Parathyroid adenoma (tissue), 2 donors: ENCODE results near the gene COLEC12.

Source experiments
- H2AFZ ChIP-seq: fragments of 300-600 bp; sonication (generic); one replicate; pipeline ENCODE4 v1.7.0; 2017; ENCODE audit warnings: antibody characterized with exemption, mild to moderate bottlenecking
- H3K27ac ChIP-seq: fragments of 300-600 bp; sonication (generic); one replicate; pipeline ENCODE4 v1.7.0; 2017
- H3K27me3 ChIP-seq: fragments of 300-600 bp; sonication (generic); one replicate; pipeline ENCODE4 v1.7.0; 2017; ENCODE audit warnings: low read length; ENCODE audit not compliant: control insufficient read depth, insufficient read depth
- H3K36me3 ChIP-seq: fragments of 300-600 bp; sonication (generic); one replicate; pipeline ENCODE4 v1.7.0; 2017; ENCODE audit warnings: low read length; ENCODE audit not compliant: control insufficient read depth, insufficient read depth
- H3K4me1 ChIP-seq: fragments of 300-600 bp; sonication (generic); one replicate; pipeline ENCODE4 v1.7.0; 2017; ENCODE audit warnings: control low read depth
- H3K4me2 ChIP-seq: fragments of 300-600 bp; sonication (generic); one replicate; pipeline ENCODE4 v1.7.0; 2017; ENCODE audit warnings: low read length
- H3K4me3 ChIP-seq: fragments of 300-600 bp; sonication (generic); one replicate; pipeline ENCODE4 v1.7.0; 2017; ENCODE audit warnings: low read depth, low read length
- H3K79me2 ChIP-seq: fragments of 300-600 bp; sonication (generic); one replicate; pipeline ENCODE4 v1.7.0; 2017; ENCODE audit warnings: control low read depth
- H3K9ac ChIP-seq: fragments of 300-600 bp; sonication (generic); one replicate; pipeline ENCODE4 v1.7.0; 2017; ENCODE audit warnings: mild to moderate bottlenecking
- H3K9me3 ChIP-seq: fragments of 300-600 bp; sonication (generic); one replicate; pipeline ENCODE4 v1.7.0; 2017; ENCODE audit warnings: low read length; ENCODE audit not compliant: control insufficient read depth
- CTCF ChIP-seq: fragments of 300-600 bp; sonication (generic); IDR thresholded peaks from one replicate; pipeline ENCODE4 v1.7.0; 2017; ENCODE audit warnings: antibody characterized with exemption, mild to moderate bottlenecking
- donor health status: primary hyperparathyroidism.

COLEC12 gene

GRCh38 chr18:415047-415446, 85.5 kb downstream of the COLEC12 start:
- H3K36me3 ChIP-seq = no peaks in the 10 kb centered on the region
- no peaks in the 10 kb centered on the region for H3K79me2 ChIP-seq
- no peak overlapping the region for H3K4me3 ChIP-seq
- H3K4me1 ChIP-seq = no peaks in the 10 kb centered on the region
- H2AFZ ChIP-seq = no peak overlapping the region
- no peak overlapping the region for H3K4me2 ChIP-seq
- H3K9ac ChIP-seq = no peak overlapping the region
- no peaks in the 10 kb centered on the region for H3K9me3 ChIP-seq
- H3K27me3 ChIP-seq = no peaks in the 10 kb centered on the region
- no peak for TF ChIP-seq CTCF
- no peak overlapping the region for H3K27ac ChIP-seq

- Histone ChIP-seq H2AFZ (no peak overlapping the region), H3K9ac (no peak overlapping the region), H3K9me3 (no peaks in the 10 kb centered on the region), H3K79me2 (no peaks in the 10 kb centered on the region), H3K4me2 (no peak overlapping the region), H3K36me3 (no peaks in the 10 kb centered on the region), H3K4me3 (no peak overlapping the region), H3K4me1 (no peaks in the 10 kb centered on the region), H3K27ac (no peak overlapping the region), H3K27me3 (no peaks in the 10 kb centered on the region)
- no peak for TF ChIP-seq CTCF
These were observed 87.3 kb downstream of the COLEC12 start for GRCh38 chr18:413233-413632.

- Histone ChIP-seq H3K27me3 (no peaks in the 10 kb centered on the region), H3K27ac (no peak overlapping the region), H3K4me3 (no peak overlapping the region), H3K9ac (no peak overlapping the region), H3K36me3 (no peaks in the 10 kb centered on the region), H3K79me2 (no peaks in the 10 kb centered on the region), H3K9me3 (no peaks in the 10 kb centered on the region), H3K4me2 (no peak overlapping the region), H2AFZ (no peak overlapping the region), H3K4me1 (no peaks in the 10 kb centered on the region)
- TF ChIP-seq CTCF = no peak
These were observed 90.5 kb downstream of the COLEC12 start for GRCh38 chr18:410047-410455.

- Histone ChIP-seq H2AFZ (no peak overlapping the region), H3K9me3 (no peaks in the 10 kb centered on the region), H3K9ac (no peak overlapping the region), H3K79me2 (no peaks in the 10 kb centered on the region), H3K4me3 (no peak overlapping the region), H3K4me1 (no peaks in the 10 kb centered on the region), H3K27me3 (no peaks in the 10 kb centered on the region), H3K27ac (no peak overlapping the region), H3K36me3 (no peaks in the 10 kb centered on the region), H3K4me2 (no peak overlapping the region)
- no peak for TF ChIP-seq CTCF
These were observed 92.1 kb downstream of the COLEC12 start for GRCh38 chr18:408367-408766.

GRCh38 chr18:407626-408224, 92.8 kb downstream of the COLEC12 start:
- no peak overlapping the region for H3K4me3 ChIP-seq
- no peak overlapping the region for H2AFZ ChIP-seq
- no peaks in the 10 kb centered on the region for H3K36me3 ChIP-seq
- H3K4me1 ChIP-seq = no peaks in the 10 kb centered on the region
- no peak overlapping the region for H3K4me2 ChIP-seq
- TF ChIP-seq CTCF = no peak
- H3K9ac ChIP-seq = no peak overlapping the region
- H3K79me2 ChIP-seq = no peaks in the 10 kb centered on the region
- H3K27me3 ChIP-seq = no peaks in the 10 kb centered on the region
- H3K9me3 ChIP-seq = no peaks in the 10 kb centered on the region
- no peak overlapping the region for H3K27ac ChIP-seq
